ENCODE results near the gene AQP12B. TPM values are rescaled to one million over a fixed set of nuclear protein-coding genes. Genes with fewer than 3 reads are reported as not detected.

The AQP12B gene
- total and polyA plus RNA-seq, 9 of the 15 experiments (the other 6 are each of a cell fraction or from before 2014, with no cell fraction given), result not detected

DNA sequence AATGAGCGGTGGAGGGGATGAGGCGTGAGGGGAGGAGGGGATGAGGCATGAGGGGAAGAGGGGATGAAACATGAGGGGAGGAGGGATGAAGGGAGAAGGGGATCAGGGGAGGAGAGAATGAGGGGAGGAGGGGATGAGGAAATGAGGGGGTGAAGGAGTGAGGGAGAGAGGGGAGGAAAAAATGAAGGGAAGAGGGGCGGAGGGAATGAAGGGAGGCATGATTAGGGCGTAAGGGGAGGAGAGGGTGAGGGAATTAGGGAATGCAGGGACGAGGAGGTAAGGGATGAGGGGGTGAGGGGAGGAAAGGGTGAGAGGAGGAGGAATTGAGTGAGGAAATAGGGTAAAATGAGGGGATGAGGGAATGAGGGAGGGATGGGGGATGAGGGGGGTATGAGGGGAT, 49.5 kb upstream of the AQP12B start:
- POLR2A ChIA-PET, result no interaction called here
- DNase-seq (ENCODE audit: extremely low read depth in 1 of 4, low spot score in 3 of 4) (no peak), ATAC-seq (no peak), FAIRE-seq (no peak)
- no peak overlapping the region for H3K4me2 ChIP-seq (ENCODE audit: insufficient read depth, low read length)
- H3K9ac ChIP-seq (ENCODE audit: insufficient read depth in 1 of 2, low read depth in 2 of 2, low read length in 2 of 2), result no peak overlapping the region
- H3K4me1 ChIP-seq (replicated peaks in 1 of 2; ENCODE audit: control insufficient read depth in 2 of 2, insufficient read depth in 2 of 2, low read length in 2 of 2), result peaks cover 0 to 7% of the 10 kb centered on the region in 2 experiments; a peak in 1 of 5 replicates
- no peak overlapping the region for H3K4me3 ChIP-seq
- 20% methylated on average over 1 of the region's 5 CpGs for WGBS (ENCODE audit: insufficient coverage, low coverage, missing lambda C conversion rate)
- H3K27me3 ChIP-seq (ENCODE audit: control insufficient read depth in 2 of 2, insufficient read depth in 2 of 2, low read length in 2 of 2), result peaks cover 0 to 55% of the 10 kb centered on the region in 2 experiments; a peak in 3 of 5 replicates
- intact Hi-C loops (cut with micrococcal nuclease), result no loop called here
- H3K36me3 ChIP-seq (ENCODE audit: control insufficient read depth, insufficient read depth, low read length), result no peaks in the 10 kb centered on the region
- H3K9me3 ChIP-seq (replicated peaks; ENCODE audit: control insufficient read depth, insufficient read depth, low read depth, low read length), result no peaks in the 10 kb centered on the region
- H3K27ac ChIP-seq (ENCODE audit: extremely low read depth, low read depth, low read length), result no peak overlapping the region
- H2AFZ ChIP-seq (ENCODE audit: low read depth, low read length), result no peak overlapping the region
- no peaks in the 10 kb centered on the region for H3K79me2 ChIP-seq (ENCODE audit: control insufficient read depth, insufficient read depth, low read length)
- in situ Hi-C loops (cut with MboI), result no loop called here
- no TSS peak for BruUV-seq (replicated peaks)
- TF ChIP-seq THRAP3 (IDR thresholded peaks at IDR 0.05; ENCODE audit: borderline replicate concordance), result no peak
- no peak for TF ChIP-seq SP2 (IDR thresholded peaks at IDR 0.05; ENCODE audit: extremely low read depth, low read depth, low read length, poor library complexity, severe bottlenecking)
- no peak for TF ChIP-seq ZSCAN29 (IDR thresholded peaks at IDR 0.05)
- no peak for TF ChIP-seq STAT5B (CRISPR knock-in tag; IDR thresholded peaks at IDR 0.05)
- no peaks in the 10 kb centered on the region for H3K9me1 ChIP-seq (ENCODE audit: control insufficient read depth, insufficient read depth, low read length)
- CTCF ChIA-PET (ENCODE audit: low intra/inter-chr PET ratio), result no interaction called here
- no peaks in the 10 kb centered on the region for H4K20me1 ChIP-seq (replicated peaks; ENCODE audit: control insufficient read depth, insufficient read depth, low read length)

DNA sequence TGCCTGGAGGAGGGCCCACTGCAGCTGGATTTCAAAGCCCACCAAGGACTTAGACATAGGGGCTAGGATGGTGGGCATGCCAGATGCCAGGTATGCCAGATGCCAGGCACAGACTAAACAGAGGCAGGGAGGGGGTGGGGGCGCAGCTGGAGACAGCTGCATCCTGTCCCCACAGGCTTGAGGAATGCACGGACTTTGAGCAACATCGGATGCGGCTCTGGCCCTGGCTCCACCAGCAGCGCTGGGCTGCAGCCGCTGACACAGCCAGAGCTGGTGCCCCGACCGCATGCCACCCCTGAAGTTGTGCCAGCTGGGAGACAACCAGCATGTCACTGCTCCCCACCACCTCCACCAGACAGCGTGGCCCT, 48.5 kb upstream of the AQP12B start:
- ATAC-seq (no peak), FAIRE-seq (no peak), DNase-seq (ENCODE audit: extremely low read depth in 1 of 4, low spot score in 3 of 4) (no peak)
- Histone ChIP-seq H3K9ac (ENCODE audit: insufficient read depth in 1 of 2, low read depth in 2 of 2, low read length in 2 of 2) (no peak overlapping the region), H4K20me1 (replicated peaks; ENCODE audit: control insufficient read depth, insufficient read depth, low read length) (no peaks in the 10 kb centered on the region), H2AFZ (ENCODE audit: low read depth, low read length) (no peak overlapping the region), H3K9me1 (ENCODE audit: control insufficient read depth, insufficient read depth, low read length) (no peaks in the 10 kb centered on the region), H3K9me3 (replicated peaks; ENCODE audit: control insufficient read depth, insufficient read depth, low read depth, low read length) (no peaks in the 10 kb centered on the region), H3K27me3 (ENCODE audit: control insufficient read depth in 2 of 2, insufficient read depth in 2 of 2, low read length in 2 of 2) (peaks cover 0 to 51% of the 10 kb centered on the region in 2 experiments; a peak in 2 of 5 replicates), H3K4me2 (ENCODE audit: insufficient read depth, low read length) (no peak overlapping the region), H3K4me1 (replicated peaks in 1 of 2; ENCODE audit: control insufficient read depth in 2 of 2, insufficient read depth in 2 of 2, low read length in 2 of 2) (peaks cover 0 to 7% of the 10 kb centered on the region in 2 experiments; a peak in 1 of 5 replicates), H3K27ac (ENCODE audit: extremely low read depth, low read depth, low read length) (no peak overlapping the region), H3K79me2 (ENCODE audit: control insufficient read depth, insufficient read depth, low read length) (no peaks in the 10 kb centered on the region), H3K4me3 (no peak overlapping the region), H3K36me3 (ENCODE audit: control insufficient read depth, insufficient read depth, low read length) (no peaks in the 10 kb centered on the region)
- WGBS (ENCODE audit: insufficient coverage, low coverage, missing lambda C conversion rate), result 0% methylated on average over 8 of the region's 9 CpGs
- intact Hi-C loops (cut with micrococcal nuclease) (no loop called here), in situ Hi-C loops (cut with MboI) (no loop called here)
- TF ChIP-seq KLF6 (CRISPR knock-in tag; IDR thresholded peaks at IDR 0.05; ENCODE audit: borderline replicate concordance) (no peak), HIVEP1 (CRISPR knock-in tag; IDR thresholded peaks at IDR 0.05) (no peak)
- no TSS peak for BruUV-seq (replicated peaks)
- POLR2A ChIA-PET, result interaction anchor here (0.6 to 0.7 kb wide), 2 partner anchors 57 to 281 kb away, joined by 3 read pairs; no protein-coding TSS in a partner anchor
- CTCF ChIA-PET (ENCODE audit: low intra/inter-chr PET ratio), result no interaction called here
